SKM-1 (cell line): Measurements from ENCODE around the gene PDE4D.
"Not testable (repeated sequence)": the region's sequence is repeated elsewhere in the genome, so short reads cannot be mapped to it uniquely, and the experiment has no call there.

Source experiments
- DNase-seq: peaks from one replicate; lab custom pipeline; 2025; ENCODE audit not compliant: unreplicated experiment; lab: John Stamatoyannopoulos, UW

Gene PDE4D

GRCh38 chr5:58965677-58966414, 927.7 kb downstream of the PDE4D start:
- no peak for DNase-seq

- DNase-seq = no peak
Measured at GRCh38 chr5:58963821-58964220, 929.7 kb downstream of the PDE4D start.

- no peak for DNase-seq
Measured at GRCh38 chr5:58963361-58963760, 930.2 kb downstream of the PDE4D start.

GRCh38 chr5:58961631-58962280, 931.8 kb downstream of the PDE4D start:
- DNase-seq = no peak

GRCh38 chr5:58958701-58959100, 934.8 kb downstream of the PDE4D start:
- no peak for DNase-seq

- DNase-seq = not testable (repeated sequence)
Measured at GRCh38 chr5:58953218-58953617, 940.3 kb downstream of the PDE4D start.

GRCh38 chr5:58950224-58950623, 943.3 kb downstream of the PDE4D start:
- DNase-seq = no peak

GRCh38 chr5:58946230-58946629, 947.3 kb downstream of the PDE4D start:
- no peak for DNase-seq

- DNase-seq = no peak
Measured at GRCh38 chr5:58944221-58944620, 949.3 kb downstream of the PDE4D start.

- no peak for DNase-seq
Measured at GRCh38 chr5:58940446-58940845, 953.1 kb downstream of the PDE4D start.

GRCh38 chr5:58939664-58940063, 953.9 kb downstream of the PDE4D start:
- no peak for DNase-seq

- no peak for DNase-seq
Measured at GRCh38 chr5:58938563-58939424, 954.7 kb downstream of the PDE4D start.

- no peak for DNase-seq
Measured at GRCh38 chr5:58937031-58937681, 956.4 kb downstream of the PDE4D start.

- DNase-seq = no peak
Measured at GRCh38 chr5:58934629-58935097, 958.9 kb downstream of the PDE4D start.

- DNase-seq = no peak
Measured at GRCh38 chr5:58933891-58934628, 959.5 kb downstream of the PDE4D start.

GRCh38 chr5:58932057-58932612, 961.4 kb downstream of the PDE4D start:
- DNase-seq = no peak

- DNase-seq = no peak
Measured at GRCh38 chr5:58930520-58930919, 963.0 kb downstream of the PDE4D start.

- no peak for DNase-seq
Measured at GRCh38 chr5:58929726-58930125, 963.8 kb downstream of the PDE4D start.

GRCh38 chr5:58927938-58928337, 965.6 kb downstream of the PDE4D start:
- no peak for DNase-seq

GRCh38 chr5:58927181-58927580, 966.3 kb downstream of the PDE4D start:
- DNase-seq = no peak
